Mesenchymal stem cell (in vitro differentiated cells and primary cell): ENCODE results near the gene PAX8.

Experiments used
- DNase-seq: peaks from one replicate; pipeline ENCODE4 v3.0.0-alpha.2; 2013
- H2AFZ ChIP-seq: one replicate; pipeline ENCODE4 v1.6.1; 2013; ENCODE audit warnings: low read depth, mild to moderate bottlenecking, control low read depth, inconsistent platforms, low read length, moderate library complexity
- H2AK5ac ChIP-seq: 2 replicates; pipeline ENCODE4 v1.6.1; 2013; ENCODE audit warnings: low read length, moderate library complexity, mild to moderate bottlenecking, inconsistent platforms; ENCODE audit not compliant: severe bottlenecking
- H2BK120ac ChIP-seq: one replicate; pipeline ENCODE4 v1.6.1; 2013; ENCODE audit warnings: low read depth, mild to moderate bottlenecking, inconsistent platforms, low read length, moderate library complexity
- H2BK12ac ChIP-seq, 2 experiments: one replicate each; pipeline ENCODE4 v1.6.1; 2013; ENCODE audit warnings: inconsistent platforms in 2 of 2, low read length in 2 of 2, mild to moderate bottlenecking in 2 of 2, moderate library complexity in 2 of 2, control low read depth in 1 of 2
- H2BK15ac ChIP-seq: one replicate; pipeline ENCODE4 v1.6.1; 2013; ENCODE audit warnings: mild to moderate bottlenecking, low read depth, inconsistent platforms; ENCODE audit not compliant: poor library complexity, severe bottlenecking
- H2BK5ac ChIP-seq: 2 replicates; pipeline ENCODE4 v1.6.1; 2013; ENCODE audit warnings: low read depth, mild to moderate bottlenecking, low read length, control low read depth, inconsistent platforms; ENCODE audit not compliant: poor library complexity, severe bottlenecking
- H3K14ac ChIP-seq, 2 experiments: one replicate each; pipeline ENCODE4 v1.6.1; 2013; ENCODE audit warnings: inconsistent platforms in 2 of 2, low read length in 2 of 2, control low read depth in 1 of 2, mild to moderate bottlenecking in 1 of 2, moderate library complexity in 1 of 2
- H3K18ac ChIP-seq, 2 experiments: one replicate each; pipeline ENCODE4 v1.6.1; 2013; ENCODE audit warnings: inconsistent platforms in 2 of 2, low read length in 2 of 2, control low read depth in 1 of 2, low read depth in 1 of 2, mild to moderate bottlenecking in 1 of 2
- H3K23ac ChIP-seq, 2 experiments: one replicate each; pipeline ENCODE4 v1.6.1; 2013; ENCODE audit warnings: inconsistent platforms in 2 of 2, low read length in 2 of 2, mild to moderate bottlenecking in 2 of 2, moderate library complexity in 2 of 2, control low read depth in 1 of 2
- H3K27ac ChIP-seq: 2 replicates; pipeline ENCODE4 v1.5.1; 2013; ENCODE audit warnings: mild to moderate bottlenecking, moderate library complexity, low read length, control low read depth, inconsistent platforms; ENCODE audit not compliant: poor library complexity, severe bottlenecking
- H3K27me3 ChIP-seq, 2 experiments: 2 replicates each; pipeline versions ENCODE4 v1.6.1 to v1.7.0; 2013; ENCODE audit warnings: low read length in 2 of 2, mild to moderate bottlenecking in 2 of 2, moderate library complexity in 2 of 2, control low read depth in 1 of 2, inconsistent platforms in 1 of 2; ENCODE audit not compliant: control insufficient read depth in 1 of 2, insufficient read depth in 1 of 2
- H3K36me3 ChIP-seq, 2 experiments: 2 replicates each; pipeline versions ENCODE4 v1.6.1 to v1.7.0; 2013; ENCODE audit warnings: low read length in 2 of 2, control low read depth in 1 of 2, inconsistent platforms in 1 of 2, low read depth in 1 of 2, mild to moderate bottlenecking in 1 of 2; ENCODE audit not compliant: insufficient read depth in 2 of 2, control insufficient read depth in 1 of 2
- H3K4ac ChIP-seq, 2 experiments: one replicate each; pipeline ENCODE4 v1.6.1; 2013; ENCODE audit warnings: inconsistent platforms in 2 of 2, low read length in 2 of 2, mild to moderate bottlenecking in 2 of 2, moderate library complexity in 2 of 2, control low read depth in 1 of 2, low read depth in 1 of 2
- H3K4me1 ChIP-seq: 2 replicates; pipeline ENCODE4 v1.6.1; 2013; ENCODE audit warnings: low read depth, low read length, control low read depth; ENCODE audit not compliant: control insufficient read depth, insufficient read depth
- H3K4me2 ChIP-seq: 2 replicates; pipeline ENCODE4 v1.6.1; 2013; ENCODE audit warnings: low read length, mild to moderate bottlenecking, inconsistent platforms; ENCODE audit not compliant: poor library complexity, severe bottlenecking
- H3K4me3 ChIP-seq, 2 experiments: 2 replicates each; pipeline versions ENCODE4 v1.5.1 to v1.7.0; 2013; ENCODE audit warnings: low read length in 2 of 2, mild to moderate bottlenecking in 2 of 2, control low read depth in 1 of 2, low read depth in 1 of 2; ENCODE audit not compliant: insufficient read depth in 1 of 2
- H3K79me1 ChIP-seq: replicated peaks from 2 replicates; pipeline ENCODE4 v1.6.1; 2013; ENCODE audit warnings: mild to moderate bottlenecking, control low read depth, low read length, inconsistent platforms; ENCODE audit not compliant: poor library complexity, severe bottlenecking
- H3K9ac ChIP-seq: 2 replicates; pipeline ENCODE4 v1.7.0; 2013; ENCODE audit warnings: mild to moderate bottlenecking, low read length, moderate library complexity
- H3K9me3 ChIP-seq: 2 replicates; pipeline ENCODE4 v1.7.0; 2013; ENCODE audit warnings: mild to moderate bottlenecking, low read length; ENCODE audit not compliant: control insufficient read depth
- H4K8ac ChIP-seq: one replicate; pipeline ENCODE4 v1.6.1; 2013; ENCODE audit warnings: inconsistent platforms, mild to moderate bottlenecking, low read length, moderate library complexity
- H4K91ac ChIP-seq: one replicate; pipeline ENCODE4 v1.6.1; 2013; ENCODE audit warnings: mild to moderate bottlenecking, low read length, inconsistent platforms
- WGBS: methylation state at CpG from one replicate; pipeline ENCODE4 v1.1.7; 2013; ENCODE audit warnings: mixed read lengths; 5-methylcytosine and 5-hydroxymethylcytosine counted together

Gene PAX8

DNA sequence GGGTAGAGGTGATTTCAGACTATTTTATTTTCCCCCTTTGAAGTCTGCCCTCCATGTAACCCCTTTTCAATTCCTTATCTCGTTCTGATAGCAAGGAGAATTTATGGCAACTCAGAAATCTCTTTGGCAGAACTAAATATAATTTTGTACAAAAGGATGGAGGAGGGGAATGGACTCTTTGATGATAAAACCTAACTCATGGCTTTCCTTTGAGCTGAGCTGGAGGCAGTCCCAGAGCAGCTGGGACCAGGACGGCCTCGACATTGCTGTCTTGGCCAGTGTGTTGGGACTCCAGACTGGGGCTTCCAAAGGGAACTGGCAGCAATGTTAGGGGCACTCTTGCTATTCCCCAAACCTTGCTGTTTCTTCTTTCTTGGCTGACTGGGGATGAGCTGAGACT lies 47.7 kb downstream of the PAX8 start:
- no peak overlapping the region for H3K9ac ChIP-seq

GRCh38 chr2:113230531-113230930 lies 48.2 kb downstream of the PAX8 start:
- Histone ChIP-seq H3K9ac (no peak overlapping the region), H3K79me1 (peaks cover 1% of the 10 kb centered on the region), H4K91ac (no peak overlapping the region), H2AFZ (no peak overlapping the region), H2BK12ac (no peak overlapping the region), H3K36me3 (peaks cover 7 to 46% of the 10 kb centered on the region in 2 experiments), H2AK5ac (peak overlapping the region; percentile 72), H4K8ac (no peak overlapping the region), H2BK5ac (no peak overlapping the region), H3K9me3 (no peaks in the 10 kb centered on the region), H3K4me3 (no peak overlapping the region), H2BK120ac (no peak overlapping the region), H3K27me3 (no peaks in the 10 kb centered on the region), H3K4ac (no peak overlapping the region), H3K27ac (peak overlapping the region; percentile 9), H3K18ac (no peak overlapping the region), H3K4me1 (peaks cover 32% of the 10 kb centered on the region), H3K4me2 (no peak overlapping the region), H3K23ac (no peak overlapping the region), H2BK15ac (no peak overlapping the region), H3K14ac (no peak overlapping the region)
- WGBS: 94% methylated on average over 6 of the region's 6 CpGs
- no peak for DNase-seq

More for the DNA sequence above, 47.7 kb downstream of the PAX8 start:
- Histone ChIP-seq H4K8ac (no peak overlapping the region), H3K18ac (no peak overlapping the region), H3K27ac (peak overlapping the region; percentile 1), H3K4me1 (peaks cover 30% of the 10 kb centered on the region), H3K36me3 (peaks cover 7 to 48% of the 10 kb centered on the region in 2 experiments), H2BK12ac (no peak overlapping the region), H3K4me3 (no peak overlapping the region), H2AK5ac (peak overlapping the region; percentile 36), H3K4me2 (no peak overlapping the region), H3K9me3 (no peaks in the 10 kb centered on the region), H3K23ac (no peak overlapping the region), H3K4ac (no peak overlapping the region), H3K79me1 (peaks cover 1% of the 10 kb centered on the region), H3K14ac (no peak overlapping the region), H4K91ac (no peak overlapping the region), H2BK5ac (no peak overlapping the region), H2BK120ac (no peak overlapping the region), H3K27me3 (no peaks in the 10 kb centered on the region), H2AFZ (no peak overlapping the region), H2BK15ac (no peak overlapping the region)
- DNase-seq: no peak
- 93% methylated on average over 2 of the region's 3 CpGs for WGBS

DNA sequence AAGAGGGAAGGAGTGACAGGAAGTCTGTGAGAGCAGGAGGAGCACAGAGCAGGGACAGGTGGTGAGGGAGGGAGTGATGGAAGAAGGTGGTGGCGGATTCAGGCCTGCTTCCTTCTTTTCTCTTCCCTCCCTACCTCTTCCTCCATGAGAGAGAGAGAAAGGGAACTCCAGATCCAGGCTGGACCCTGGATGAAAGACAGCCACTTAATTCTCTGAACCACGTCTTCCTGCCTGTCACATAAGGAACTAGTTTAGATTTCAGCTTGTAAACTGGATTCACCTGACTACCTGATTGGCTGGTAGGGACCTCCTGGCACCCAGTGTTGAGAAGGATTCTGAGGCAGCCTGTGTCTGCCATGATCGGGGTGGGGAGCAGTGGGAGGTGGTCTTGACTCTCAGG lies 48.9 kb downstream of the PAX8 start:
- H2AFZ ChIP-seq: no peak overlapping the region
- H3K4me1 ChIP-seq: peaks cover 32% of the 10 kb centered on the region
- no peak overlapping the region for H2BK120ac ChIP-seq
- WGBS: 86% methylated on average over 2 of the region's 3 CpGs
- H3K4me3 ChIP-seq: no peak overlapping the region
- H2BK5ac ChIP-seq: no peak overlapping the region
- peak overlapping the region; percentile 16 for H2AK5ac ChIP-seq
- H2BK15ac ChIP-seq: no peak overlapping the region
- peaks cover 7 to 39% of the 10 kb centered on the region in 2 experiments for H3K36me3 ChIP-seq
- no peak overlapping the region for H4K8ac ChIP-seq
- DNase-seq: no peak
- H3K9ac ChIP-seq: no peak overlapping the region
- no peak overlapping the region for H2BK12ac ChIP-seq
- H3K79me1 ChIP-seq: peaks cover 1% of the 10 kb centered on the region
- no peak overlapping the region for H3K4me2 ChIP-seq
- H3K27me3 ChIP-seq: no peaks in the 10 kb centered on the region
- no peak overlapping the region for H3K14ac ChIP-seq
- H3K18ac ChIP-seq: no peak overlapping the region
- H3K9me3 ChIP-seq: no peaks in the 10 kb centered on the region
- peak overlapping the region; percentile 17 for H3K27ac ChIP-seq
- H4K91ac ChIP-seq: no peak overlapping the region
- no peak overlapping the region for H3K4ac ChIP-seq
- H3K23ac ChIP-seq: no peak overlapping the region

GRCh38 chr2:113228991-113229716 lies 49.6 kb downstream of the PAX8 start:
- no peak overlapping the region for H2BK15ac ChIP-seq
- peak overlapping the region; percentile 48 for H3K27ac ChIP-seq
- no peak overlapping the region for H3K18ac ChIP-seq
- H4K8ac ChIP-seq: no peak overlapping the region
- no peak overlapping the region for H2BK120ac ChIP-seq
- H2AFZ ChIP-seq: no peak overlapping the region
- no peaks in the 10 kb centered on the region for H3K27me3 ChIP-seq
- no peak overlapping the region for H3K4ac ChIP-seq
- H3K9ac ChIP-seq: no peak overlapping the region
- WGBS: 88% methylated on average over 2 of the region's 3 CpGs
- peaks cover 7 to 33% of the 10 kb centered on the region in 2 experiments for H3K36me3 ChIP-seq
- H3K23ac ChIP-seq: no peak overlapping the region
- H3K4me1 ChIP-seq: peaks cover 31% of the 10 kb centered on the region
- H3K9me3 ChIP-seq: no peaks in the 10 kb centered on the region
- DNase-seq: no peak
- no peak overlapping the region for H2BK12ac ChIP-seq
- no peak overlapping the region for H4K91ac ChIP-seq
- H3K14ac ChIP-seq: no peak overlapping the region
- peak overlapping the region; percentile 16 for H2AK5ac ChIP-seq
- no peak overlapping the region for H3K4me2 ChIP-seq
- H2BK5ac ChIP-seq: no peak overlapping the region
- H3K79me1 ChIP-seq: peaks cover 1% of the 10 kb centered on the region
- no peak overlapping the region for H3K4me3 ChIP-seq
